ENCODE measurements around the gene MOAP1.

DNA sequence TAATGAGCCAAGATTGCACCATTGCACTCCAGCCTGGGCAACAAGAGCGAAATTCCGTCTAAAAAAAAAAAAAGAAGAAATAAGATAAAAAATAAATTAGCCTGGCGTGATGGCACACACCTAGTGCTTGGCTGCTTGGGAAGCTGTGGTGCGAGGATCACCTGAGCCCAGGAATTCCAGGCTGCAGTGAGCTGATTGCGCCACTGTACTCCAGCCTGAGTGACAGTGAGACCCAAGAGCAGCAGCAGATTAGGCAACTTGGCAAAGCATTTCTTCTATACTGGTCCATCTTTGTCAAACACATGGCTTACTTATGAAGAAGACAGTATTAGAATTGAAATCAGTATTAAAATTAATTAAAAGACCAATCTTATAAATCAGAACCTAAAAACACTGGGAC lies 15.9 kb upstream of the MOAP1 start:
- no peak for TF ChIP-seq POLR2A (IDR thresholded peaks at IDR 0.05)
- TF ChIP-seq, protein P1, sequence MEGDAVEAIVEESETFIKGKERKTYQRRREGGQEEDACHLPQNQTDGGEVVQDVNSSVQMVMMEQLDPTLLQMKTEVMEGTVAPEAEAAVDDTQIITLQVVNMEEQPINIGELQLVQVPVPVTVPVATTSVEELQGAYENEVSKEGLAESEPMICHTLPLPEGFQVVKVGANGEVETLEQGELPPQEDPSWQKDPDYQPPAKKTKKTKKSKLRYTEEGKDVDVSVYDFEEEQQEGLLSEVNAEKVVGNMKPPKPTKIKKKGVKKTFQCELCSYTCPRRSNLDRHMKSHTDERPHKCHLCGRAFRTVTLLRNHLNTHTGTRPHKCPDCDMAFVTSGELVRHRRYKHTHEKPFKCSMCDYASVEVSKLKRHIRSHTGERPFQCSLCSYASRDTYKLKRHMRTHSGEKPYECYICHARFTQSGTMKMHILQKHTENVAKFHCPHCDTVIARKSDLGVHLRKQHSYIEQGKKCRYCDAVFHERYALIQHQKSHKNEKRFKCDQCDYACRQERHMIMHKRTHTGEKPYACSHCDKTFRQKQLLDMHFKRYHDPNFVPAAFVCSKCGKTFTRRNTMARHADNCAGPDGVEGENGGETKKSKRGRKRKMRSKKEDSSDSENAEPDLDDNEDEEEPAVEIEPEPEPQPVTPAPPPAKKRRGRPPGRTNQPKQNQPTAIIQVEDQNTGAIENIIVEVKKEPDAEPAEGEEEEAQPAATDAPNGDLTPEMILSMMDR (IDR thresholded peaks at IDR 0.05) = no peak
